ENCODE measurements around the gene ANKRD61. TPM values are rescaled to one million over a fixed set of nuclear protein-coding genes. Genes with fewer than 3 reads are reported as not detected.
"Not testable (repeated sequence)": the region's sequence is repeated elsewhere in the genome, so short reads cannot be mapped to it uniquely, and the experiment has no call there.

The ANKRD61 gene
- under 1 TPM in 4 of 6 experiments, not detected in 2; 0.17 to 0.24 (median 0.19) TPM for total RNA-seq (2021; fragmentation: NEBNext Ultra II Directional; extraction: Animal tissue kit (Norgen Biotek cat#: 25700))
- long read RNA-seq, result 0 reads

DNA sequence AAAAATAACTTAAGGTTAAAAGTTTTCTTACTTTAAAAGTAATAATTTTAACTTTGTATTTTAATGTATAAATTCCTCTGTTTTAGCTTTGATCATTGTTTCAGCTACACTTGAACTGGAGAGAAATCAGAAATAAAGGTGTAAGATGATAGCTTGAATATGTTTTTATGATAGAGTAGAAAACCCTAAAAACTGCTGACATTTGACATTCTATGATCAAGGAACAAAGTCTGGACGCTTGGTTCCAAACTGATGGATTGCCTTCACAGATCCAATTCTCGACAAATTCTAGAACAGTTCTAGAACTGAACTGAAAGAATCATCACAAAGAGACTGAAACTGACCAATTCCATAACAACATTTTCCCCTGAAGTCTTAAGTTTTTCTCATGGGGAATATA lies at the start of gene ANKRD61:
Gene ANKRD61, plus strand, starts transcription at position 389 of the 400 bp plus-strand sequence. Its CDS starts 0 bp downstream, at position 389.
- Mint-ChIP-seq H3K27me3 (ENCODE audit: insufficient read depth) (no peaks in the 10 kb centered on the region; the same call in 1 of the 2 replicates), H3K27ac (no peak within 1 kb of the TSS; the same call in 1 of the 2 replicates), H3K4me3 (no peak within 1 kb of the TSS), H3K4me1 (ENCODE audit: low read depth) (no peaks in the 10 kb centered on the region), H3K36me3 (ENCODE audit: low read depth) (peaks cover 31% of the 10 kb centered on the region), H3K9me3 (no peaks in the 10 kb centered on the region)
- TF ChIP-seq, protein P1, sequence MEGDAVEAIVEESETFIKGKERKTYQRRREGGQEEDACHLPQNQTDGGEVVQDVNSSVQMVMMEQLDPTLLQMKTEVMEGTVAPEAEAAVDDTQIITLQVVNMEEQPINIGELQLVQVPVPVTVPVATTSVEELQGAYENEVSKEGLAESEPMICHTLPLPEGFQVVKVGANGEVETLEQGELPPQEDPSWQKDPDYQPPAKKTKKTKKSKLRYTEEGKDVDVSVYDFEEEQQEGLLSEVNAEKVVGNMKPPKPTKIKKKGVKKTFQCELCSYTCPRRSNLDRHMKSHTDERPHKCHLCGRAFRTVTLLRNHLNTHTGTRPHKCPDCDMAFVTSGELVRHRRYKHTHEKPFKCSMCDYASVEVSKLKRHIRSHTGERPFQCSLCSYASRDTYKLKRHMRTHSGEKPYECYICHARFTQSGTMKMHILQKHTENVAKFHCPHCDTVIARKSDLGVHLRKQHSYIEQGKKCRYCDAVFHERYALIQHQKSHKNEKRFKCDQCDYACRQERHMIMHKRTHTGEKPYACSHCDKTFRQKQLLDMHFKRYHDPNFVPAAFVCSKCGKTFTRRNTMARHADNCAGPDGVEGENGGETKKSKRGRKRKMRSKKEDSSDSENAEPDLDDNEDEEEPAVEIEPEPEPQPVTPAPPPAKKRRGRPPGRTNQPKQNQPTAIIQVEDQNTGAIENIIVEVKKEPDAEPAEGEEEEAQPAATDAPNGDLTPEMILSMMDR (IDR thresholded peaks at IDR 0.05), result no peak
- no peak for DNase-seq

DNA sequence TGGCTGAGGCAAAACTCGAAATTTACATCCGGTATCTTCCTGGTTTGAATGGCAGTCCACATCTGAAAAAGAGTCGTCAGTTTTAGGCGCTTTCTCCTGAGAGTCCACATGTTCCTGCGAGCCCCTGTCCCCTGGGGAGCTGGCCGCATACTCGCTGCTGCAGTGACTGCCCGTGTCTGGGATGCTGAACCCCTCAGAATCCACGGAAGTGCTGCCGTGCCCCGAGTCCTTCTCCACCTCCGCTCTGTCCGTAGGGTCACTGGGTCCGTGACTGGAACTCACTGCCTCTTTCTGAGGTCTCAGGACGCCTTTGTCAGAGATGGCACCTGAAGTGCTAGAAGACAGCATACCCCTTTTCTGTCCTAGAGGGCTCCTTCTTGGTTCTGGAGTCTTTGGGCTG lies 44.1 kb upstream of the ANKRD61 start:
- not testable (repeated sequence) for DNase-seq; H3K27ac Mint-ChIP-seq; H3K4me3 Mint-ChIP-seq; H3K4me1 Mint-ChIP-seq (ENCODE audit: low read depth); H3K9me3 Mint-ChIP-seq; H3K27me3 Mint-ChIP-seq (ENCODE audit: insufficient read depth)
- H3K36me3 Mint-ChIP-seq (ENCODE audit: low read depth), result peaks cover 12% of the 10 kb centered on the region

DNA sequence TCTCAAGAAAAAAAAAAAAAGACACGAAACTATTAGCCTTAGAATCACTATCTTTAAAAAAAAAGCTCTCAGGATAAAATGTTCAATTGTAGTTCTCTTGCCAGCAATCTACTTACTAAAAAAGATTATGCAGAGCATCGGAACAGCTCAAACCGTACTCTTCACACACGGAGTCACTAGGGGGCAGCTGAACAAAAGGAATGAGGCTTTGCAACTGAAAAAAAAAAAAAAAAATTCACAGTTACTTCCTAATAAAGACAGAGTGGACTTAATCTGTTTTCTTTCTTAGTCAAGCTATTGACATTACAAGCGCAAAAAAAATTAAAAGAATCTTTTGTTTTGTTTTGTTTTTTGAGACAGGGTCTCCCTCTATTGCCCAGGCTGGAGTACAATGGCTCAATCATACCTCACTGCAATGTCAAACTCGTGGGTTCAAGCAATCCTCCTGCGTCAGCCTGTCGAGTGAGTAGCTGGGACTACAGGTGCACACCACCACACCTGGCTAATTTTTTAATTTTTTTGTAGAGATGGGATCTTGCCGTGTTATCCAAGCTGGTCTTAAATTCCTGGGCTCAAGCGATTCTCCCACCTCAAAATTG lies 33.9 kb upstream of the ANKRD61 start:
- Mint-ChIP-seq H3K4me1 (ENCODE audit: low read depth) (peaks cover 19% of the 10 kb centered on the region), H3K27me3 (ENCODE audit: insufficient read depth) (no peaks in the 10 kb centered on the region), H3K9me3 (no peaks in the 10 kb centered on the region), H3K36me3 (ENCODE audit: low read depth) (peaks cover 18% of the 10 kb centered on the region), H3K27ac (no peak overlapping the region; the same call in 1 of the 2 replicates), H3K4me3 (no peak overlapping the region)
- DNase-seq, result peak; percentile 49
- TF ChIP-seq, protein P1 (IDR thresholded peaks at IDR 0.05), result peak; percentile 80

DNA sequence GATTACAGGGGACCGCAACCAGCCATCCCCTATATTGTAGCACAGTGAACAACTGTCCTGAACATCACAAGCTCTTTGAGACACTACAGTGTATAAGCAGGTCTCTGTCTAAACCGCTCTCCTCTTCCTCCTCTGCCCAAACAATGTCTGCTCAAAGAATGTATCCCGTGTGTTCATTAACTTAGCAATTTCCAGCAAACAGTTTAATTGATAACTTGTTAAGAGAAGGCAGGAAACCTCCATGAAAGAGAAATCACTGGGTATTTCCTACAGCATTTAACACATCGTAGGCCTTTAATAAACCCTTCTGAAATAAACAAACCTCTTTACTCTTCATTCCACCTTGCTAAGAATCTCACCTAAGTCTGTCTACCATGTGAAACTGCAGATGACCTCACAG lies 23.8 kb upstream of the ANKRD61 start:
- Mint-ChIP-seq H3K4me1 (ENCODE audit: low read depth) (peaks cover 33% of the 10 kb centered on the region), H3K36me3 (ENCODE audit: low read depth) (no peaks in the 10 kb centered on the region; the same call in none of the 2 replicates), H3K27ac (peak overlapping the region; percentile 0; the same call in 1 of the 2 replicates), H3K27me3 (ENCODE audit: insufficient read depth) (no peaks in the 10 kb centered on the region; the same call in 1 of the 2 replicates), H3K9me3 (no peaks in the 10 kb centered on the region), H3K4me3 (peak overlapping the region; percentile 80)
- no peak for DNase-seq
- TF ChIP-seq, protein P1 (IDR thresholded peaks at IDR 0.05), result no peak

DNA sequence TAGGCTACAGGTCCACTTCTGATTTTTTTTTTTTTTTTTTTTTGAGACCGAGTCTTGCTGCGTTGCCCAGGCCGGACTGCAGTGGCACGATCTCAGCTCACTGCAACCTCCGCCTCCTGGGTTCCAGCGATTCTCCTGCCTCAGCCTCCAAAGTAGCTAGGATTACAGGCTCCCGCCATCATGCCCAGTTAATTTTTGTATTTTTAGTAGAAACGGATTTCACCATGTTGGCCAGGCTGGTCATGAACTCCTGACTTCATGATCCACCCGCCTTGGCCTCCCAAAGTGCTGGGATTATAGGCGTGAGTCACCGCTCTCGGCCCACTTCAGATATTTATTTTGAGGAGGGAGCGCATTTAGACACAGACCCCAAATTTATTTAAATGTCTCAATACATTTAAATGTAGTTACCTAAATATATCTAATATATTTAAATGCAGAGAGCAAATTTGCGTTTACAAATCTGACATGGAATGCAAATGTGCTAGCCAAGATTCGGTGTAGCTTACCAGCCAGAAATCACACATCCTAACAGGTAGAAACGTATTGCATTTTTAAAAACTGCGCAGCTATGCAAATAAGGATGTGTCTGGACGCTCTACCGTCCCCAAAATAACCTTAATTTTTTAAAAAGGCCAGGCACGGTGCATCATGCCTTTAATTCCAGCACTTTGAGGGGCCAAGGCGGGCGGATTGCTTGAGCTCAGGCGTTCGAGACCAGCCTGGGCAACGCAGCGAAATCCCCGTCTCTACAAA lies 23.2 kb upstream of the ANKRD61 start:
- not testable (repeated sequence) for DNase-seq; H3K9me3 Mint-ChIP-seq; H3K27me3 Mint-ChIP-seq (ENCODE audit: insufficient read depth); H3K36me3 Mint-ChIP-seq (ENCODE audit: low read depth)
- peak overlapping the region; percentile 95; the same call in 1 of the 2 replicates for H3K27ac Mint-ChIP-seq
- H3K4me3 Mint-ChIP-seq, result peak overlapping the region; percentile 80
- H3K4me1 Mint-ChIP-seq (ENCODE audit: low read depth), result peaks cover 39% of the 10 kb centered on the region

DNA sequence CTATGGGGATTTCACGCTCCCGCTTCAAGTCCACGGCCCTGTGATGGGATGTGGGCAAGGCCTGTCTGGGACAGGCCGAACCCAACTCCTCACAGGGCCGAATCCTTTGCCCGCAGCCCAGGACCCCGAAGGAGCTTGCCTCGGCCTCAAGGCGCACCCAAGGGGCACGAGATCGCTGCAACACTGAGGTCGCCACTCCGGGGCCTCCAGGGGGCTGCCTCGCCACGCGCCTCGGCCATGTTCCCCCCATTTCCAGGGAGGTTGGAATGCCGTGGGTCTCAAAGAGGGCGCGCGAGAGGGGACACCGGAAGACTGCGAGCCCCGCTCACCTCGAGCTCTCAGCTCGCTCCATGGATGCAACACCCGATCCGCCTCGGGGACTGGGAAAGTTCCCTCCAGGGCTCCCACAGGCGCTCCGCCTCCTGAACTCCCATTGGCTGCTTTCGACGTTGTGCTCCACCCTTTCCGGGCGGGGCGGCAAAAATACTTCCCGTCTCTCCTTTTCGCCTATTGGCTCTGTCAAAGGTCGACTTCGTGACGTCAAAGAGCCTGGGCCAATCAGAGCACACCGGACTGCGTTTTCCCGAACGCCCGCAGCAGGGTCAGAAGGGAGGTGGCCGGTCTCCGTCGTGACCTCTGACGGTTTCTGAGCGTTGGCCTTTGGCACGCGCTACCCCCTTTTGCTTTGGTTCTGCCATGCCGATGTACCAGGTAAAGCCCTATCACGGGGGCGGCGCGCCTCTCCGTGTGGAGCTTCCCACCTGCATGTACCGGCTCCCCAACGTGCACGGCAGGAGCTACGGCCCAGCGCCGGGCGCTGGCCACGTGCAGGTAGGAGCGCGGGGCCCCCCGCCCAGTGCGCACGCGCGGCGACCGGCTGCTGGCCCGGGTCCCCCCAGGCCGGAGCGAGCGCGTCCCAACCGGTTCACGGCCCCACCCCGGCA lies 22.2 kb upstream of the ANKRD61 start, which contains the start of the genes AIMP2 and PMS2:
Gene AIMP2, plus strand, starts transcription at position 605 of the 944 bp plus-strand sequence. Its CDS starts 92 bp downstream, at position 697.
Gene PMS2, minus strand, starts transcription at position 382 of the 944 bp plus-strand sequence. Its CDS starts 30 bp downstream, at position 352.
- peak within 1 kb of the TSS; percentile 95 for H3K27ac Mint-ChIP-seq
- no peaks in the 10 kb centered on the region; the same call in 1 of the 2 replicates for H3K27me3 Mint-ChIP-seq (ENCODE audit: insufficient read depth)
- peaks cover 6% of the 10 kb centered on the region; the same call in 1 of the 2 replicates for H3K36me3 Mint-ChIP-seq (ENCODE audit: low read depth)
- DNase-seq, result peak; percentile 99
- no peaks in the 10 kb centered on the region for H3K9me3 Mint-ChIP-seq
- peak within 1 kb of the TSS; percentile 80 for H3K4me3 Mint-ChIP-seq
- peaks cover 40% of the 10 kb centered on the region for H3K4me1 Mint-ChIP-seq (ENCODE audit: low read depth)
- TF ChIP-seq, protein P1 (IDR thresholded peaks at IDR 0.05), result peak; percentile 21; the same call in 1 of the 2 replicates

DNA sequence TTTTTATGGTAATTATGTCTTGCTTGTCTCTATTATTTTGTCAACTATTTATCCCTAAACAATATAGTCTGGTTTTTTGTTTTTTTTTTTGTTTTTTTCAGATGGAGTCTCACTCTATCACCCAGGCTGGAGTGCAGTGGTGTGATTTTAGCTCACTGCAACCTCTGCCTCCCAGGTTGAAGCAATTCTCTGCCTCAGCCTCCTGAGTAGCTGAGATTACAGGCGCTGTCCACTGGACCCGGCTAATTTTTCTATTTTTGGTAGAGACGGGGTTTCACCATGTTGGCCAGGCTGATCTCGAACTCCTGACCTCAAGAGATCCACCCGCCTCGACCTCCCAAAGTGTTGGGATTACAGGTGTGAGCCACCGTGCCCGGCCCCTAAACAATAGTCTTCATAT lies 20.8 kb upstream of the ANKRD61 start:
- H3K27me3 Mint-ChIP-seq (ENCODE audit: insufficient read depth); H3K9me3 Mint-ChIP-seq; DNase-seq: not testable (repeated sequence)
- H3K4me3 Mint-ChIP-seq, result peak overlapping the region; percentile 80
- H3K27ac Mint-ChIP-seq, result peak overlapping the region; percentile 95
- H3K4me1 Mint-ChIP-seq (ENCODE audit: low read depth), result peaks cover 40% of the 10 kb centered on the region
- peaks cover 11% of the 10 kb centered on the region for H3K36me3 Mint-ChIP-seq (ENCODE audit: low read depth)

Measured in HFFc6 (cell line).